OCI-LY3 (cell line): ENCODE results near the gene BACH2.

Experiments used
- CTCF ChIP-seq: fragments of 200-600, 300-600 bp; sonication (generic); IDR thresholded peaks from 2 replicates; pipeline ENCODE4 v1.5.1; 2014; ENCODE audit warnings: antibody characterized with exemption, low read length, low read depth
- EZH2phosphoT487 ChIP-seq: fragments of 200-600 bp; shearing (Covaris generic); IDR thresholded peaks from 2 replicates; pipeline ENCODE4 v1.6.1; 2018; ENCODE audit warnings: antibody characterized with exemption, mixed run types, low read depth

- TF ChIP-seq CTCF (peak; percentile 51), EZH2phosphoT487 (no peak)
Observed at GRCh38 chr6:89944826-89945407, 351.7 kb downstream of the BACH2 start.
